H1 (cell line): Measurements from ENCODE around the gene PCNX3. TPM values are rescaled to one million over a fixed set of nuclear protein-coding genes. Genes with fewer than 3 reads are reported as not detected.

Experiments used
- ASH2L ChIP-seq: fragments of 200-600, 300-600 bp; sonication (generic); IDR thresholded peaks from one replicate; pipeline ENCODE4 v1.7.1; 2017; ENCODE audit warnings: low read length
- ATF2 ChIP-seq: IDR thresholded peaks from 2 replicates; pipeline ENCODE4 v1.6.1; 2012; ENCODE audit warnings: low read length, inconsistent platforms
- ATF3 ChIP-seq: IDR thresholded peaks from 2 replicates; pipeline ENCODE4 v1.6.1; 2011; ENCODE audit warnings: low read depth, mild to moderate bottlenecking, low read length; ENCODE audit not compliant: insufficient read depth
- BRCA1 ChIP-seq: IDR thresholded peaks from 2 replicates; pipeline ENCODE4 v1.6.1; 2012; ENCODE audit warnings: low read depth, low read length, improper control_type of control experiment
- CBX5 ChIP-seq: fragments of 300-800, 300-1000 bp; sonication (generic); IDR thresholded peaks from 2 replicates; pipeline ENCODE4 v1.7.1; 2016; ENCODE audit warnings: antibody characterized with exemption, low read length, low read depth
- CEBPB ChIP-seq: IDR thresholded peaks from 2 replicates; pipeline ENCODE4 v1.6.1; 2012; ENCODE audit warnings: low read depth, low read length
- EP300 ChIP-seq, 2 experiments: IDR thresholded peaks; 1 replicate in 1 of 2; 2 replicates in 1 of 2; pipeline ENCODE4 v1.6.1; 2011 to 2012; ENCODE audit warnings: low read depth in 2 of 2, low read length in 2 of 2, mild to moderate bottlenecking in 2 of 2, borderline replicate concordance in 1 of 2, inconsistent platforms in 1 of 2, moderate library complexity in 1 of 2
- EZH2 ChIP-seq: fragments of 200-600 bp; sonication (generic); IDR thresholded peaks from 2 replicates; pipeline ENCODE4 v1.7.1; 2012; ENCODE audit warnings: low read depth, mild to moderate bottlenecking, moderate library complexity, low read length, inconsistent platforms; ENCODE audit not compliant: severe bottlenecking
- HDAC2 ChIP-seq, 2 experiments: fragments of 300-600 bp in 1 of 2; sonication (generic) in 1 of 2; IDR thresholded peaks; 2 replicates each; pipeline ENCODE4 v1.6.1; 2011 to 2012; ENCODE audit warnings: low read depth in 2 of 2, low read length in 2 of 2, mild to moderate bottlenecking in 2 of 2, moderate library complexity in 2 of 2, borderline replicate concordance in 1 of 2, inconsistent platforms in 1 of 2
- KDM4A ChIP-seq: IDR thresholded peaks from one replicate; pipeline ENCODE4 v1.7.1; 2012; ENCODE audit warnings: low read depth, mild to moderate bottlenecking, moderate library complexity, low read length, inconsistent platforms; ENCODE audit not compliant: severe bottlenecking
- PHF8 ChIP-seq: fragments of 200-600 bp; sonication (generic); conservative IDR thresholded peaks from 2 replicates; pipeline ENCODE4 v1.7.1; 2012; ENCODE audit warnings: low read depth, mild to moderate bottlenecking, inconsistent platforms, low read length, moderate library complexity
- POLR2AphosphoS5 ChIP-seq: IDR thresholded peaks from 2 replicates; pipeline ENCODE4 v1.6.1; 2011; ENCODE audit warnings: low read depth, low read length
- POU5F1 ChIP-seq: IDR thresholded peaks from 2 replicates; pipeline ENCODE4 v1.6.1; 2011; ENCODE audit warnings: low read depth, mild to moderate bottlenecking, low read length, moderate library complexity
- RAD21 ChIP-seq, 2 experiments: IDR thresholded peaks in 1 of 2; conservative IDR thresholded peaks in 1 of 2; 2 replicates each; pipeline ENCODE4 v1.6.1; 2011; ENCODE audit warnings: low read depth in 2 of 2, low read length in 2 of 2, improper control_type of control experiment in 1 of 2, inconsistent platforms in 1 of 2, mild to moderate bottlenecking in 1 of 2, moderate library complexity in 1 of 2
- RXRA ChIP-seq: IDR thresholded peaks from 2 replicates; pipeline ENCODE4 v1.6.1; 2011; ENCODE audit warnings: low read depth, mild to moderate bottlenecking, low read length, moderate library complexity; ENCODE audit not compliant: insufficient read depth
- SP1 ChIP-seq: IDR thresholded peaks from 2 replicates; pipeline ENCODE4 v1.6.1; 2011; ENCODE audit warnings: low read depth, low read length
- TAF7 ChIP-seq: optimal IDR thresholded peaks from 2 replicates; pipeline ENCODE3; 2011; ENCODE audit warnings: low read depth, mild to moderate bottlenecking, inconsistent platforms, low read length, moderate library complexity, borderline replicate concordance
- TBP ChIP-seq: IDR thresholded peaks from 2 replicates; pipeline ENCODE4 v1.6.1; 2011; ENCODE audit warnings: low read depth, low read length, improper control_type of control experiment
- TEAD4 ChIP-seq: IDR thresholded peaks from 2 replicates; pipeline ENCODE4 v1.6.1; 2012; ENCODE audit warnings: low read depth, low read length, inconsistent platforms, mixed read lengths
- ZNF274 ChIP-seq: IDR thresholded peaks from 2 replicates; pipeline ENCODE4 v1.7.0; 2012; ENCODE audit warnings: low read length, borderline replicate concordance; ENCODE audit errors: extremely low read depth
- polyA plus RNA-seq, 7 experiments: library from polyadenylated mRNA; depleted of rRNA in 3 of 7; stranded (reverse) in 5 of 7; unstranded in 2 of 7; fragments of >200 nt in 5 of 7; fragments of 200-250 nt in 2 of 7; gene quantifications; 1 replicate in 5 of 7; 2 replicates in 1 of 7; 4 replicates in 1 of 7; pipeline versions ENCODE4 v1.2.1 to v1.2.3, GENCODE V29; 2011 to 2013; ENCODE audit warnings: missing spikeins in 2 of 7, mixed read lengths in 2 of 7
- total RNA-seq: library from RNA; stranded (reverse); fragmentation: NEBNext Ultra II Directional; extraction: Animal tissue kit (Norgen Biotek cat#: 25700); gene quantifications from 2 replicates; pipeline ENCODE4 v1.2.1, GENCODE V29; 2021

PCNX3 gene
- total and polyA plus RNA-seq, 2 of the 8 experiments (the other 6 are each of a cell fraction or from before 2014, with no cell fraction given) = 27.2 to 38.8 TPM

- no peak for TF ChIP-seq ZNF274
- TF ChIP-seq EZH2 = peak; percentile 55
- no peak for TF ChIP-seq TEAD4
- no peak for TF ChIP-seq EP300 (IDR thresholded peaks at IDR 0.05; ENCODE audit: borderline replicate concordance in 1 of 2, low read depth in 2 of 2, low read length in 2 of 2)
- no peak for TF ChIP-seq BRCA1
- TF ChIP-seq RAD21 (IDR thresholded peaks at IDR 0.05 in 1 of 2, conservative IDR thresholded peaks at IDR 0.05 in 1 of 2; ENCODE audit: low read depth in 2 of 2, low read length in 2 of 2) = peak in 1 of 2 experiments; percentile 30; a peak in 1 of 4 replicates
- no peak for TF ChIP-seq ATF2
- no peak for TF ChIP-seq HDAC2 (IDR thresholded peaks at IDR 0.05; ENCODE audit: borderline replicate concordance in 1 of 2, low read depth in 2 of 2, low read length in 2 of 2)
- TF ChIP-seq KDM4A = peak; percentile 20
- no peak for TF ChIP-seq SP1
- no peak for TF ChIP-seq ATF3
- no peak for TF ChIP-seq CBX5
- no peak for TF ChIP-seq ASH2L
- 0 out of 2 replicates have a peak, but pooled peaks have one; percentile 34 for TF ChIP-seq PHF8
- no peak for TF ChIP-seq CEBPB
- TF ChIP-seq TAF7 = no peak
- no peak for TF ChIP-seq RXRA
- 0 out of 2 replicates have a peak, but pooled peaks have one; percentile 23 for TF ChIP-seq POLR2AphosphoS5
- TF ChIP-seq POU5F1 = no peak
- TF ChIP-seq TBP = peak; percentile 51
These were observed 23.4 kb upstream of the PCNX3 start (continued) for GRCh38 chr11:65591939-65592857.
